Hepatocyte (in vitro differentiated cells): ENCODE measurements around the gene TBC1D24.

Experiments used
- EZH2phosphoT487 ChIP-seq: fragments of 200-600 bp; sonication (generic); IDR thresholded peaks from one replicate; pipeline ENCODE4 v1.6.1; 2018; ENCODE audit warnings: antibody characterized with exemption, mild to moderate bottlenecking, low read depth, moderate library complexity; ENCODE audit not compliant: unreplicated experiment, severe bottlenecking
- TF ChIP-seq, protein P1 (sequence below): fragments of 200-600 bp; sonication (generic); IDR thresholded peaks from 2 replicates; pipeline ENCODE4 v1.5.1; 2016; ENCODE audit warnings: antibody characterized with exemption, mild to moderate bottlenecking; ENCODE audit not compliant: poor library complexity

DNA sequence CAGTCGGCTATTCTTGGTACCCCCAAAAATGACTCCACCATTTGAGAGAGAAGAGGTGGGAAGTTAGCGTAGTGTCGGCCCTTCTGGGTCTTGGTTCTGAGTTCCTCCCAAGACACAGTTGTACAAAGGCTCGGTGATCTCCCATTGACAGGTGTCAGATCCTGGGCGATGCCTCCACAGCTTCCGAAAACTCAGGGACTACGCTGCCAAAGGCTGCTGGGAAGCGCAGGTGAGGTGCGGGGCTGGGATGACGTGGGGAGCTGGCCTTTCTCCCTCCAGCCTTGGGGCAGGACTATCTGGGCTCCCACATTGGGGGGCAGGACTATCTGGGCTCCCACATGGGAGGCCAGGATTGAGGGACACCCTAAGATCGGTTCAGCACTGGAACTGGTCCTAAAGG is 35.3 kb upstream of the TBC1D24 start:
- TF ChIP-seq, protein P1, sequence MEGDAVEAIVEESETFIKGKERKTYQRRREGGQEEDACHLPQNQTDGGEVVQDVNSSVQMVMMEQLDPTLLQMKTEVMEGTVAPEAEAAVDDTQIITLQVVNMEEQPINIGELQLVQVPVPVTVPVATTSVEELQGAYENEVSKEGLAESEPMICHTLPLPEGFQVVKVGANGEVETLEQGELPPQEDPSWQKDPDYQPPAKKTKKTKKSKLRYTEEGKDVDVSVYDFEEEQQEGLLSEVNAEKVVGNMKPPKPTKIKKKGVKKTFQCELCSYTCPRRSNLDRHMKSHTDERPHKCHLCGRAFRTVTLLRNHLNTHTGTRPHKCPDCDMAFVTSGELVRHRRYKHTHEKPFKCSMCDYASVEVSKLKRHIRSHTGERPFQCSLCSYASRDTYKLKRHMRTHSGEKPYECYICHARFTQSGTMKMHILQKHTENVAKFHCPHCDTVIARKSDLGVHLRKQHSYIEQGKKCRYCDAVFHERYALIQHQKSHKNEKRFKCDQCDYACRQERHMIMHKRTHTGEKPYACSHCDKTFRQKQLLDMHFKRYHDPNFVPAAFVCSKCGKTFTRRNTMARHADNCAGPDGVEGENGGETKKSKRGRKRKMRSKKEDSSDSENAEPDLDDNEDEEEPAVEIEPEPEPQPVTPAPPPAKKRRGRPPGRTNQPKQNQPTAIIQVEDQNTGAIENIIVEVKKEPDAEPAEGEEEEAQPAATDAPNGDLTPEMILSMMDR = no peak
- TF ChIP-seq EZH2phosphoT487 = no peak
